Mucosa of descending colon (tissue), 3 donors: ENCODE results near the gene PDE3A. TPM values are rescaled to one million over a fixed set of nuclear protein-coding genes. Genes with fewer than 3 reads are reported as not detected.

Experiments used
- ATAC-seq: fragments of 200-7000 bp; cut with Tn5 transposase; one replicate; pipeline ENCODE4 v1.9.1; 2020; ENCODE audit warnings: mild to moderate bottlenecking, moderate library complexity
- DNase-seq, 3 donors: peaks; one replicate each; pipeline ENCODE4 v3.0.0-alpha.2; 2020
- H3K36me3 ChIP-seq: fragments of 200-600 bp; one replicate; pipeline ENCODE4 v1.8.0; 2021; ENCODE audit warnings: low read depth, mild to moderate bottlenecking
- H3K4me1 ChIP-seq: fragments of 200-600 bp; one replicate; pipeline ENCODE4 v1.8.0; 2021; ENCODE audit warnings: low read depth, mild to moderate bottlenecking
- H3K4me3 ChIP-seq: fragments of 200-600 bp; one replicate; pipeline ENCODE4 v1.8.0; 2021; ENCODE audit warnings: mild to moderate bottlenecking
- H3K9me3 ChIP-seq: fragments of 200-600 bp; one replicate; pipeline ENCODE4 v1.8.0; 2021; ENCODE audit warnings: mild to moderate bottlenecking
- CTCF ChIP-seq: fragments of 200-600 bp; IDR thresholded peaks from one replicate; pipeline ENCODE4 v1.8.0; 2022; ENCODE audit warnings: antibody characterized with exemption, mild to moderate bottlenecking
- intact Hi-C, 2 donors: fragments of 100-400 bp; cut with DNase I in 1 of 2; cut with micrococcal nuclease in 1 of 2; formaldehyde crosslinking; loops; one replicate each; pipeline versions ENCODE4 v1.11.0 to v1.11.1; 2022; cut with DNase I, micrococcal nuclease
- total RNA-seq, 3 donors: library from RNA; stranded (reverse); fragmentation: NEBNext Ultra II Directional in 2 of 3; extraction: Animal tissue kit (Norgen Biotek cat#: 25700) in 2 of 3; gene quantifications; one replicate each; pipeline versions ENCODE4 v1.2.1 to v1.2.4, GENCODE V29; 2021 to 2023
- donor health status: DM: no; HTN: no; CAD: no; lungs with moderate emphysema.
- donor health status: DM: no; HTN: no; CAD: no.
- donor health status: DM: no; HTN: yes; CAD: no.

Gene PDE3A
- total RNA-seq, 3 donors from 2014 or later, result 47.2 to 84.1 (median 83.9) TPM

- Histone ChIP-seq H3K4me3 (no peak overlapping the region), H3K4me1 (peaks cover 6% of the 10 kb centered on the region), H3K36me3 (no peaks in the 10 kb centered on the region), H3K9me3 (no peaks in the 10 kb centered on the region)
- no peak for TF ChIP-seq CTCF
- intact Hi-C loops, result no loop called here
- no peak for DNase-seq
- ATAC-seq, result no peak
These were observed 31.7 kb downstream of the PDE3A start for GRCh38 chr12:20400003-20400402.

DNA sequence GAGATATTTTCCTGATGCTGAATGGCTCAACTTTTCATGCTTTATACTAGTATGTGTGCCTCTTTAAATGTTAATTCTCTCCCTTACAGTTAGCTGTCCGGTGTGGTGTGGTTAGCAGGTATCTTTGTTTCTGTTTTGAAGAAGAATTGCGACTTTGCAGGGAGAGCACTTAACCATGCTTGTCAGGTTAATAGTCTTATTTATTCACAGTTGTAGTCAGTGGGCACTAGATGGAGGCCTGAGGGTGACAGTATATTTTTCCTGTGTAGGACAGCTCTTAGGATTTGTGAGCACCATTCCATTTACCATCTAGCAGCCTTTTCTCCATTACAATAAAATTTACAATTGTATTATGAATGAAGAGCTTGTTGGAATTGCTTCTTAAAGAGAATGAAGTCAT, 34.9 kb downstream of the PDE3A start:
- DNase-seq, result no peak
- no peak for TF ChIP-seq CTCF
- no peak for ATAC-seq
- H3K4me1 ChIP-seq, result no peaks in the 10 kb centered on the region
- no peaks in the 10 kb centered on the region for H3K9me3 ChIP-seq
- H3K36me3 ChIP-seq, result no peaks in the 10 kb centered on the region
- intact Hi-C loops, result no loop called here
- H3K4me3 ChIP-seq, result no peak overlapping the region

- intact Hi-C loops, result no loop called here
- H3K4me3 ChIP-seq, result no peak overlapping the region
- no peaks in the 10 kb centered on the region for H3K4me1 ChIP-seq
- no peaks in the 10 kb centered on the region for H3K9me3 ChIP-seq
- no peak for TF ChIP-seq CTCF
- DNase-seq, result peak in 2 of 3 donors; percentile 45 to 47
- ATAC-seq, result peak; percentile 36
- no peaks in the 10 kb centered on the region for H3K36me3 ChIP-seq
These were observed 36.4 kb downstream of the PDE3A start for GRCh38 chr12:20404576-20405346.

DNA sequence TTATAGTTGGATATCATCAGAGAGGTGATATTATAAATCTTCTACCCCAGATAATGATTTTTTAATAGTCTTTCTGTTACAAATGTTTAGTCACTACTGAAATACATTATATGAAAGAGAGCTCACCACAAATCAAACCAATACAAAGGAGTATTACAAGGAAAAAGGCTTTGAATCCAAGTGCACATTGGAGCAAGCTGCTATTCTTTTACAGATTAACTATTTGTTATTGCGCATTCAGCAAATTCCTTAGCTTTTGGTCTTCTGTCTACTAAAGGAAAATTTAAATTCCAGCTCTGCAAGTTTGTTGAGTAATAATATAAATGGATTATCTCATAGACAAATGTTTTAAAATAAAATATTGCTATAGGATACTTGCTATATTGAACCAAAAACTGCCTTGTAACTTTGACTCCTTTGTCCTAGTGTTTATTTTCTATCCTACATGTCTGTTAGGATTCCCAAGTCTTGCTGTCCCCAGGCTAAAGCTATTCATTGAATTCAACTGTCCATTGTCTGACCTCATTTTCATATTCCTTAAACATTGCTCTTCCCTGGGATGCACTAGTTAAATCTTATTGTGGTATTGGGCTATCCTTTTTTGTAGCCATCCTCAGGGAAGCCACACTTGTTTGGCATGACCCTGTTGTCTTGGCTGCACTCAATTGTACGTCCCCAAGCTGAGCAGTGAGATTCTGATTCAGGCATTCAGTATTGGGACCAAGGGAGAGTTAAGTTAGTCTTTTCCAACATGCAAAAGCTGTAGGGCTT, 41.5 kb downstream of the PDE3A start:
- ATAC-seq, result no peak
- no peak for TF ChIP-seq CTCF
- intact Hi-C loops, result no loop called here

GRCh38 chr12:20410734-20411133, 42.4 kb downstream of the PDE3A start:
- H3K4me3 ChIP-seq, result no peak overlapping the region
- intact Hi-C loops, result no loop called here
- H3K9me3 ChIP-seq, result no peaks in the 10 kb centered on the region
- ATAC-seq (no peak), DNase-seq (no peak)
- H3K36me3 ChIP-seq, result no peaks in the 10 kb centered on the region
- no peak for TF ChIP-seq CTCF
- H3K4me1 ChIP-seq, result no peaks in the 10 kb centered on the region

More for the DNA sequence above, 41.5 kb downstream of the PDE3A start:
- no peak for DNase-seq
- Histone ChIP-seq H3K4me1 (no peaks in the 10 kb centered on the region), H3K36me3 (no peaks in the 10 kb centered on the region), H3K4me3 (no peak overlapping the region), H3K9me3 (no peaks in the 10 kb centered on the region)
